ENCODE results near the gene DUSP6. TPM values are rescaled to one million over a fixed set of nuclear protein-coding genes. Genes with fewer than 3 reads are reported as not detected.
A peak's percentile ranks its signal among the peaks of the same experiment; 100 is the strongest.

The DUSP6 gene
- total and polyA plus RNA-seq, 2 of the 13 experiments (the other 11 are each of a cell fraction or from before 2014, with no cell fraction given): 40.9 to 161 TPM

DNA sequence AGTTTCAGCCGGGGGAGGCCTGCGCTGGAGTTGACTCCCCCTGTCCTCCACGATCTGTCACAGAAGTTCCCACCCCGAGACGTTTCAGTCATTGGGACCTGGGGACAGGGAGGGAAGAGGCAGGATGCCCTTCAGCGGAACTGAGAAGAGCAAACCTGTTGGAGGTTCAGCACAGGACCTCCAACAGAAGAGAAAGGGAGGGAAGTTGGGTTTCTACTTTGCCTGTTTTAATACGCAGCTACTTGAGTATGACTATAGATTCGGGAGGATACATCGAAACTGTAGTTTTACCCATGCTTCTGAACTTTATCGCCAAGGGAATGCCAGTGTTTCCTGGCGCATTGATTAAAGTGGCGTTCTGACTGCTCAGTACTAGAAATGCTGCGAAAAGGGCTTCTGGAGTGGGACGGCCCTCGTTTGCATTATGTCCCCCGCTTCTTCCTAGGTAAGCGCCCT lies 2.3 kb upstream of the DUSP6 start (continued):
- TF ChIP-seq, protein P1, sequence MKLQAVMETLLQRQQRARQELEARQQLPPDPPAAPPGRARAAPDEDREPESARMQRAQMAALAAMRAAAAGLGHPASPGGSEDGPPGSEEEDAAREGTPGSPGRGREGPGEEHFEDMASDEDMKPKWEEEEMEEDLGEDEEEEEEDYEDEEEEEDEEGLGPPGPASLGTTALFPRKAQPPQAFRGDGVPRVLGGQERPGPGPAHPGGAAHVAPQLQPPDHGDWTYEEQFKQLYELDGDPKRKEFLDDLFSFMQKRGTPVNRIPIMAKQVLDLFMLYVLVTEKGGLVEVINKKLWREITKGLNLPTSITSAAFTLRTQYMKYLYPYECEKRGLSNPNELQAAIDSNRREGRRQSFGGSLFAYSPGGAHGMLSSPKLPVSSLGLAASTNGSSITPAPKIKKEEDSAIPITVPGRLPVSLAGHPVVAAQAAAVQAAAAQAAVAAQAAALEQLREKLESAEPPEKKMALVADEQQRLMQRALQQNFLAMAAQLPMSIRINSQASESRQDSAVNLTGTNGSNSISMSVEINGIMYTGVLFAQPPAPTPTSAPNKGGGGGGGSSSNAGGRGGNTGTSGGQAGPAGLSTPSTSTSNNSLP (IDR thresholded peaks at IDR 0.05; ENCODE audit: low read depth, low read length): no peak
- TF ChIP-seq THAP9 (CRISPR knock-in tag; IDR thresholded peaks at IDR 0.05; ENCODE audit: borderline replicate concordance) (no peak; the same call in 1 of the 2 replicates), JARID2 (CRISPR knock-in tag; IDR thresholded peaks at IDR 0.05; ENCODE audit: insufficient replicate concordance) (no peak), SOX6 (IDR thresholded peaks at IDR 0.05) (no peak), SOX6 (CRISPR knock-in tag; IDR thresholded peaks at IDR 0.05) (no peak), ZNF816 (CRISPR knock-in tag; IDR thresholded peaks at IDR 0.05; ENCODE audit: borderline replicate concordance) (peak; percentile 77; the same call in 1 of the 2 replicates), HNF4A (CRISPR knock-in tag; IDR thresholded peaks at IDR 0.05) (no peak), ZNF503 (CRISPR knock-in tag; IDR thresholded peaks at IDR 0.05) (no peak), POLR2A (IDR thresholded peaks at IDR 0.05; ENCODE audit: insufficient read depth in 1 of 2, low read depth in 2 of 2, low read length in 2 of 2) (peak in 1 of 2 experiments; percentile 18; a peak in 2 of 4 replicates), ZMYM3 (CRISPR knock-in tag; IDR thresholded peaks at IDR 0.05) (no peak), PRDM10 (CRISPR knock-in tag; IDR thresholded peaks at IDR 0.05; ENCODE audit: low read depth) (no peak), MED8 (CRISPR knock-in tag; IDR thresholded peaks at IDR 0.05; ENCODE audit: insufficient replicate concordance) (no peak), CCAR2 (optimal IDR thresholded peaks at IDR 0.05; ENCODE audit: low read depth, low read length) (no peak), ZNF776 (CRISPR knock-in tag; IDR thresholded peaks at IDR 0.05) (no peak), JUNB (CRISPR knock-in tag; IDR thresholded peaks at IDR 0.05; ENCODE audit: borderline replicate concordance) (no peak), KLF13 (CRISPR knock-in tag; IDR thresholded peaks at IDR 0.05) (no peak)
- TF ChIP-seq, protein P2, sequence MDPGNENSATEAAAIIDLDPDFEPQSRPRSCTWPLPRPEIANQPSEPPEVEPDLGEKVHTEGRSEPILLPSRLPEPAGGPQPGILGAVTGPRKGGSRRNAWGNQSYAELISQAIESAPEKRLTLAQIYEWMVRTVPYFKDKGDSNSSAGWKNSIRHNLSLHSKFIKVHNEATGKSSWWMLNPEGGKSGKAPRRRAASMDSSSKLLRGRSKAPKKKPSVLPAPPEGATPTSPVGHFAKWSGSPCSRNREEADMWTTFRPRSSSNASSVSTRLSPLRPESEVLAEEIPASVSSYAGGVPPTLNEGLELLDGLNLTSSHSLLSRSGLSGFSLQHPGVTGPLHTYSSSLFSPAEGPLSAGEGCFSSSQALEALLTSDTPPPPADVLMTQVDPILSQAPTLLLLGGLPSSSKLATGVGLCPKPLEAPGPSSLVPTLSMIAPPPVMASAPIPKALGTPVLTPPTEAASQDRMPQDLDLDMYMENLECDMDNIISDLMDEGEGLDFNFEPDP (CRISPR knock-in tag; conservative IDR thresholded peaks at IDR 0.05): no peak
- TF ChIP-seq, protein P3, sequence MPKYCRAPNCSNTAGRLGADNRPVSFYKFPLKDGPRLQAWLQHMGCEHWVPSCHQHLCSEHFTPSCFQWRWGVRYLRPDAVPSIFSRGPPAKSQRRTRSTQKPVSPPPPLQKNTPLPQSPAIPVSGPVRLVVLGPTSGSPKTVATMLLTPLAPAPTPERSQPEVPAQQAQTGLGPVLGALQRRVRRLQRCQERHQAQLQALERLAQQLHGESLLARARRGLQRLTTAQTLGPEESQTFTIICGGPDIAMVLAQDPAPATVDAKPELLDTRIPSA (CRISPR knock-in tag; IDR thresholded peaks at IDR 0.05; ENCODE audit: borderline replicate concordance): no peak
